Measurements from ENCODE around the gene CXCL5.

- no peak for TF ChIP-seq CTCF (IDR thresholded peaks at IDR 0.05; ENCODE audit: insufficient read depth, low read depth, low read length)
- TF ChIP-seq EZH2 (IDR thresholded peaks at IDR 0.05; ENCODE audit: insufficient read depth, low read length), result no peak
Observed at GRCh38 chr4:73948990-73949706, 49.3 kb downstream of the CXCL5 start.
